Measurements from ENCODE around the gene SH3RF3.

The SH3RF3 gene

GRCh38 chr2:109382951-109383350 lies 253.9 kb downstream of the SH3RF3 start:
- no peak overlapping the region for H3K4me3 ChIP-seq (replicated peaks; ENCODE audit: low read depth, low read length)
- peak; percentile 82 for DNase-seq (ENCODE audit: low read depth)
- no peak for TF ChIP-seq CTCF (IDR thresholded peaks at IDR 0.05; ENCODE audit: low read length, missing control alignments)

- TF ChIP-seq CTCF (IDR thresholded peaks at IDR 0.05; ENCODE audit: low read length, missing control alignments) = no peak
- no peak for DNase-seq (ENCODE audit: low read depth)
- H3K4me3 ChIP-seq (replicated peaks; ENCODE audit: low read depth, low read length) = no peak overlapping the region
These were observed 254.7 kb downstream of the SH3RF3 start for GRCh38 chr2:109383505-109384307.

DNA sequence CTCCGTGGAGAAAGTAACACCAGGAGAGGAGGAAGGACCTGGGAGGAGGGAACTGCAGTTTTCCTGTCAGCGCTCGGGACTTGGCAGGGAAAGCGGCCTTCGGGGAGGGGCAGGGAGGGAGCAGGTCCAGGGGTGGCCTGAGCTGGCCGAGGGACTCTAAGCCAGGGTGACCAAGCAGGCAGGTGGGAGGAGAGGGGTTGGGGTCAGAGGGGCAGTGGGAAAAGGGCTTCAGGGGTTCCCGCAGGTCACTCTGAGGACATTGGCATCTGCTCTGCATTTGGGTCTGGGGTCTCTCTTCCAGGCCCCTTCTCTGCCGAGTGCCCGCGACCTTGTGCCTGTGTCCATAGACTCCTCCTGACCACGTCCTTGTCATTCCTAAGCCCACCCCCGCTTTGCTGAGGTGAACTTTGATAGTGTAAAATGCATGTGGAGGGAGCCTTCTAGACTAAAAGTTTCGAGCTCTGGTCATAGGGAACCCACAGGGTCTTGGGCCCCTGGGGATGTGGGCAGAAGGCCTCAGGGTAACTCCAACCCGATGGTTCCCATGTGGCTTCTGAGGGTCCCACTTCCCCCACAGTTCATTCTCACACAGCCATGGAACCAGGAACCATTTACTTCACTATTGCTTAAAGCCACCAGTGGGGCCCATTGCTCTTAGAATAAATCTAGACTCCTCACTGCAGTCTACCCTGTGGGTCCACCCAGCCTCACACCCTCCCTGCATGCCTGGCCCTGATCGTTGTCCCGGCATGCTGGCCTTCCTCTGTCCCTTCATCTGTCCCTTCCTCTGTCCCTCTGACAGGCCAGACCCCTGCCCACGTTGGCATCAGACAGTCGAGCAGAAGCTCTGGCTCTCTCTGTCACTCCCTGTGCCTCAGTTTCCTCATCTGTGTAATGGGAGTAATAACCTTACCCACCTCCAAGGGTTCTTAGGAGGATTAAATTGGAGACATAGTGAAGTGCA lies 255.6 kb downstream of the SH3RF3 start:
- no peak for DNase-seq (ENCODE audit: low read depth)
- H3K4me3 ChIP-seq (replicated peaks; ENCODE audit: low read depth, low read length) = no peak overlapping the region
- no peak for TF ChIP-seq CTCF (IDR thresholded peaks at IDR 0.05; ENCODE audit: low read length, missing control alignments)

DNA sequence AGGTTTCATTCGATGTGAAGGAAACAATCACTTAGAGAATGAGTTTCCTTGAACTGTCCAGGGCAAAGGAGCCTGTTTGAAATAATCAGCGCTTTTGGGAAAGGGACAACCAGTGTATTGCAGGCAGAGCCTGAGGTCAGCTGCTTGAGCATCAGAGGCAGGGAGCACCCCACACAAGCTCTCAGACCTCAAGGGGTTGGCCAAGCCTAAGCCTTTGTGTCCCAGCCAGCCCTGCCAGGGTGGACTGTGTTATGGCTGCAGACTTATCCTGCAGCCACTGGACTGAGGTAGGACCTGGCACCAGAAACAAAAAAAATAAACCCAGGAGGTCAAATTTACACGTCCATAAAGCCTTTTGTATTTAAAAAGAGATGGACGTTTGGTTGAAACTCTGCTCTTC lies 256.5 kb downstream of the SH3RF3 start:
- no peak for DNase-seq (ENCODE audit: low read depth)

GRCh38 chr2:109386004-109386695 lies 257.1 kb downstream of the SH3RF3 start:
- no peak for TF ChIP-seq CTCF (IDR thresholded peaks at IDR 0.05; ENCODE audit: low read length, missing control alignments)
- no peak overlapping the region for H3K4me3 ChIP-seq (replicated peaks; ENCODE audit: low read depth, low read length)
- DNase-seq (ENCODE audit: low read depth) = no peak

More for the DNA sequence above, 256.5 kb downstream of the SH3RF3 start:
- TF ChIP-seq CTCF (IDR thresholded peaks at IDR 0.05; ENCODE audit: low read length, missing control alignments) = no peak
- H3K4me3 ChIP-seq (replicated peaks; ENCODE audit: low read depth, low read length) = no peak overlapping the region

DNA sequence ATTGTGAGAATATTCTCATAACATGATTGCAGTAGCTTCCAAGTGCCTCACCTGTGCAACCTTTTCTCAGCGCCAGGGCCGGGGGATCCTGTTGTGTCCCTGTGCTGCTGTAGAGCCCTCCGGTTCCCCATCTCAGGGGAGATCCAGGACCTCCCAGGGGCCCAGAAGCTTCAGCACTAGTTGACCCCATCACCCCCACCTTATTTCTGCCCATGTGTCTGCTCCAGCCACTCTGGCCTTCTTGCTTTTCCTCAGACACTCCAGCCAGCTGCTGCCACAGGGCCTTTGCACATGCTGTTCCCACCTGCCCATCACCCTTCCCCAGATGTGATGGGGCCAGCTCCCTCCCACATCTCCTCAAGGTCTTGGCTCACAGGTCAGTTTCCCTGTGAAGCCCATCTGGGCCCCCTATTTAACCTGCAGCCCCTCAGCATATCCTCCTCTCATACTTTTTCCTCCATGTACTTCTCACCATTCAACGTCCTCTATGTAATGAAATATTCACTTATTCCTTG lies 258.3 kb downstream of the SH3RF3 start:
- no peak overlapping the region for H3K4me3 ChIP-seq (replicated peaks; ENCODE audit: low read depth, low read length)
- DNase-seq (ENCODE audit: low read depth) = no peak
- TF ChIP-seq CTCF (IDR thresholded peaks at IDR 0.05; ENCODE audit: low read length, missing control alignments) = no peak
